Measurements from ENCODE around the gene PHEX. TPM values are rescaled to one million over a fixed set of nuclear protein-coding genes. Genes with fewer than 3 reads are reported as not detected.

The PHEX gene
- 0.54 and 1.2 TPM in 2 replicates for total RNA-seq

DNA sequence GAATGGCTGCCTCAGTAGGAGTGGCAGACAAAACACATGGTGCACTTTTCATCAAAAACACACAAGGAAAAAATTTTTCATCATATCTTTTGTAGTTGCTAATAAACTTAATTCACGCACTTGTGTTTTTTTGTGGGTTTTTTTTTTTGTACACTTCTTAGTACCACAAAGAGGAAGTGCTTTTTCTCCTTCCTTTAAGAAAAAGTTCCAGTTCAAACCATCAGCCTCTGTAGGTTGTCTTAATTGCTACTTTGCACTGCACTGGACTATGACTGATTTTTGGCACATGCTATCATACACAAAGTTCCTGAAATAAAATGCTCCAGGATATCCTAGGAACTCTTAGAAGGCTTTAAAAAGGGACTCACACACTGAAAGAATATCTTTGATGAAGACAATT, at the start of gene PHEX:
PHEX (plus strand) TSS at position 242 of the 400 bp plus-strand sequence. CDS start 681 bp downstream, outside the sequence.

GRCh38 chrX:22272613-22273012, 240.5 kb downstream of the PHEX start, which contains the start of gene CBLL2:
Gene CBLL2 (plus strand): TSS chrX:22272913. CDS start chrX:22272992, 79 bp downstream.

Other genes starting within 250 kb of the PHEX start
- gene MBTPS2, start 192.7 kb upstream of the PHEX start, total RNA-seq: 12.1 and 13.5 TPM in 2 replicates
- gene YY2, start 176.3 kb upstream of the PHEX start, total RNA-seq: 0.56 and 2.3 TPM in 2 replicates
- gene SMS, start 91.6 kb upstream of the PHEX start, total RNA-seq: 32.6 and 39.1 TPM in 2 replicates
- gene CBLL2, start 240.6 kb downstream of the PHEX start, total RNA-seq: not detected in 2 replicates